PC-3 (cell line): ENCODE results near the gene KCNA2.

ENCODE experiments used
- CTCF ChIP-seq: fragments of 300-600 bp; sonication (generic); conservative IDR thresholded peaks from 2 replicates; pipeline ENCODE4 v1.5.1; 2017; ENCODE audit warnings: antibody characterized with exemption, low read depth, mild to moderate bottlenecking, low read length
- EZH2 ChIP-seq: fragments of 300-600 bp; sonication (generic); IDR thresholded peaks from one replicate; pipeline ENCODE4 v1.6.1; 2017; ENCODE audit warnings: antibody characterized with exemption, mild to moderate bottlenecking, low read length; ENCODE audit not compliant: unreplicated experiment
- EZH2phosphoT487 ChIP-seq: fragments of 300-600 bp; sonication (generic); IDR thresholded peaks from 2 replicates; pipeline ENCODE4 v1.6.1; 2018; ENCODE audit warnings: mild to moderate bottlenecking, antibody characterized with exemption, low read length, borderline replicate concordance

- TF ChIP-seq CTCF (no peak), EZH2phosphoT487 (no peak), EZH2 (no peak)
These were observed 26.7 kb downstream of the KCNA2 start for GRCh38 chr1:110579460-110579859.
